NT2/D1 (cell line): ENCODE data around the gene BACE1.

ENCODE experiments used
- SUZ12 ChIP-seq: IDR thresholded peaks from 2 replicates; pipeline ENCODE4 v1.6.1; 2011; ENCODE audit not compliant: insufficient read length, insufficient read depth; ENCODE audit errors: extremely low read depth
- ZNF274 ChIP-seq: IDR thresholded peaks from 2 replicates; pipeline ENCODE4 v1.6.1; 2011; ENCODE audit warnings: mild to moderate bottlenecking, low read depth, low read length

GRCh38 chr11:117300773-117301172 is 15.3 kb downstream of the BACE1 start:
- TF ChIP-seq ZNF274 (no peak), SUZ12 (no peak)
